Ramos (cell line): ENCODE measurements around the gene GNG2.

ENCODE experiments used
- in situ Hi-C: fragments of 300-500 bp; cut with MboI; formaldehyde crosslinking; loops from one replicate; pipeline ENCODE4 v1.14.3; 2022; ENCODE audit warnings: low sequenced_read_pairs; ENCODE audit not compliant: unreplicated experiment

The GNG2 gene

DNA sequence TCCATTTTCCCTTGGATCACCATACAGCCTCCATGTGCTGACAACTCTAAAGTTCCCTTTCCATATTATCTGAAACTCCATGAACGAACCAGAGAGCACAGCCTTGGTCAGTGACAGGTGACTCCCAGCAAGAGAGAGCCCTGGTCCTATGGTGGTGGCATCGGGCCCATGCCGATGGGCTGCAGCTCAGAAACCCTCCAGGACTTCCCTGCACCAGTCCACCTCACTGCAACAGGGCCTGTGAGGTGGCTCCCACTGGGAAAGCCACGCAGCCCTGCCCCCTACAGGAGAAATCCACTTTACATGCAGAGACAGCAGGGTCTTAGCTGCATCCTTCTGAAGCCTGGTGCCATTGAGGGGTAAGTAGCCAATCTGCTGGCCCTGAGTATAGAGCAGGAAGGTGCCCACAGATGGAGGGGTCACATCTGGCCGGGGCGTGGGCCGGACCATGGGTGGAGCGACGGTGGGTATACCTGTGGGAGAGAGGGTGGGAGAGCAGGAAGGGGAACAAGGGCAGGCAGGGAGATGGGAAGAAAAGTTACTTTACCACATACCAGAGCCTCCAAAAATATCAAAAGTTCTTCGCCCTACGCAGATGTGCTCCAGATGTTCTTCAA, 153.7 kb downstream of the GNG2 start:
- in situ Hi-C loops: no loop called here

DNA sequence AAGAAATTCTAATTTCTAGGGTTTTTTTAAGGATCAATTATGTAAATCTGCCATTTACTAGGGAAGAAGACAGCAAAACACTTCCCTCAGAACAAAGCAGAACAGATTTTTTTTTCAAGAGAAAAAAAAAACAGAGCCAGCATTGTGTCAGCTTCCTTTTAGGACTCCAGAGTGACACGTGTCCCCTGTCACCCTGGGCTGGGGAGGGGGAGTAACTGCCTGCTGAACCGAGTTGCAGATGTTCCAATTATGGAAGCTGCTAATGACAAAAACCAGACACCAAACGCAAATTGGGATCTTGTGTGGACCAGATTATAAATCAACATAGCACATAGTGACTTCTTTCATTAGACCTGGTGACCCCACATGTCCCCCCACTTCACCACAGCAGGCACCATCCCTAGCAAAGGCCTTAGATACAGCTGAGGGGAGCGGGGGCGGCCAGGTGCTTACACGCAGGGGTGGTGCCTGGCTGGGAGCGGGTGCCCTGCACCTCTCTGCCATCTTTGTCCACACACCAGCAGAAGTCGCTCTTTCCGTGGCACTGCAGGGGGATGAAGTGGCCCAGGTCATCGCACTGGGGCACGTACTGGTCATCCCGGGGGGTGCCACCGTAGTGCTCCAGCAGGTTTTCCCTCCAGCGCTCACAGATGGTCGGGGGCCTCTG, 154.3 kb downstream of the GNG2 start:
- in situ Hi-C loops: no loop called here

DNA sequence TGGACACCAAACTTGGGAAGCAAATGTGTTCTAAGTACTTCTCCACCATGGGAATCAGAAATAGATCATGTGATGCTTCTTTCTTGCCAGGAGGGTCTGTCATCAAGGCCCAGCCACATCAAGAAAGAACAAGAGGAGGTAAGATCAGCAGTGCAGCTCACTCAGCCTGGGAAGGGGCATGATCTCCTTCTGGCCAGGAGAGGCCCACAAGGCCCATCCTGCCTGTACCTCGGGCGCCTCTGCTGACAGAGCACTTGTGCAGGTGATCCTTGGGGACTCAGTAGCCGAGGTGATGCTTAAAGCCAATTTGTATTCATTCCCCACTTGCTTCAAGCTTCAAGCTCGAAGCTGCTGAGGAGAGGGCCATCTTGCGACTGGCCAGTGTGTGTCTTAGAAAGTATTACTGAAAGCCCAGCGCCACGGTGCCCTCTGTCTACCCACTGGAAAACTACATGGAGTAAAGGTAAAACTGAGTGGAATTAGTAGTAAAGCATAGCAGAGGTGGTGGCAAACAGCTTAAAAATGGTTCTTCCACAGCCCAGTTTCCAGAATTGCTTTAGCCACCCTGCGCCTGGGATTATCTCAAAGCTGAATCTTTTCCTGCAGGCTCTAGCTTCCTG, 155.1 kb downstream of the GNG2 start:
- in situ Hi-C loops: no loop called here

DNA sequence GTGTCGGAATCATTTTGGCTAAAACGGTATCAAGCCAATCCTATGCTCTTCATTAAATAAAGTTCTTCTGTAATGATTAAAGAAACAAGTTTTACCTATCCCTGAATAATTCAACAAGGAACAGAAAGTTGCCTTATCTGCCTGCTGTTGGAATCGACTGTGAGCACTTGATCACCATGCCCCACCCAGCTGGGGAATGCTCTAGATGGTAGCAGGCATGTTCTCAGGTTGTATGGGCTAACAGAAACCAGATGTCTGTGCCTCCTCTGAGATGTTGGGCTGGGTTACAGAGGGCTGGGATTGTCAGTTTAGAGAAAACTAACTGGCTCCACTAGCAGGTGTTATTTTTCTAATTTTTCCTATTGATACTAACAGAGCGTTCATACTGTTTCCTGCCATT, 157.8 kb downstream of the GNG2 start:
- in situ Hi-C loops: no loop called here

DNA sequence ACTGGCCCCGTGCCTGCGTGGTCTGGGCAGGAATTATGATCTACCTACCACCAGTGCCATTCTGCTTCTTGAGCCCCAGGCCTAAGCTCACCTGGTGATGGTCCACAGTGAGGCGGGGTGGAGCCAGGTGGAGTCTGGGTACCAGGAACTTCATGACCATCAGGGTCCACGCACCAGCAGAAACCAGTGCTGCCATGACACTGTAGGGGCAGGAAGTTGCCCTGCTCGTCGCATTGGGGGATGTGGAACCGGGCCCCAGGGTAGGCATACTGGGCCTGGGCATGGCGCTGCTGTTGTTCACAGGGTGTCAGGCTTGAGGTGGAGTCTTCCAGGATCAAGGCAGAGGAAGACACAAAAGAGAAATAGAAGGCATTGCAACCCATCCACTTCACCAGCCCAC, 158.6 kb downstream of the GNG2 start:
- in situ Hi-C loops: no loop called here
